Measurements from ENCODE around the gene OSBPL3.
A peak's percentile ranks its signal among the peaks of the same experiment; 100 is the strongest.

The OSBPL3 gene

DNA sequence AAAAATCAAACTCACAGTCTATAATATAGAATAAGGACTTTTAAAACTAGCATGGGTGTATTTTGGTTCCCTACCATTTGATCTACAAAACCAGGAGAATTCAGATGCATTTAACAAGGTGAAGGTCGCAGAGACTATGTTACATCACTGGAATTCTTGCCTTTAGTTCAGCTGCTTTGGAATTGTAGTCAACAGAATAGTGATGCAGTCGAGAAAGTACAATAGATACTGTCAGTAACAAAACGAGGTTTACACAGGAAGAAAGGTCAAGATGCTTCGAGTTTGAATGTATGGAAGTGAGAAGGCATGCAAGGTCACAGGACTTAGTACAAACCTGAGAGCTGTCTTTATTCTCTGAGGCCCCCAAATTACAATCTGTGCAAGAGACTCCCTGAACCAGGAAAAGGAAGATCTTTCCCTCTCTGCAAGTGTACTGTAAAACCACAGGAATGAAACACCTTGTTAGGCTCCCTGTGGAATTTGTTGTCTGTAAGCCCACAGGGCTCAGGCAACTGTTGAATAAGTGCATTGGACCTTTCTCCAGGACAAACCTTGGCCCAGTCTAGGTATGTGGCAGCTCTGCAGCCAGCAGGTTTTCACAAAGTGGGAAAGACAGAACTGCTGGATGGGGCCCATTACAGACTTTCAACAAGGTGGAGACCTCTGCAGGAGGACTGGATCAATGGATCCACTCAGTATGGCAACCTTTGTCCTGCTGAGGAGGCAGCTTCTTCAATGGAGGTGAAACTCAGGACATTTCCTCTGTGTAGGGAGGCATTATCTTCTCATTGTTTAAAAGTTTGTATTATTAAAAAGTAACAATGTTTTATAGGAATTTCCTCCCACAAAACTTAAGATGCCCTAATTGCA is 121.6 kb downstream of the OSBPL3 start:
- DNase-seq = no peak

DNA sequence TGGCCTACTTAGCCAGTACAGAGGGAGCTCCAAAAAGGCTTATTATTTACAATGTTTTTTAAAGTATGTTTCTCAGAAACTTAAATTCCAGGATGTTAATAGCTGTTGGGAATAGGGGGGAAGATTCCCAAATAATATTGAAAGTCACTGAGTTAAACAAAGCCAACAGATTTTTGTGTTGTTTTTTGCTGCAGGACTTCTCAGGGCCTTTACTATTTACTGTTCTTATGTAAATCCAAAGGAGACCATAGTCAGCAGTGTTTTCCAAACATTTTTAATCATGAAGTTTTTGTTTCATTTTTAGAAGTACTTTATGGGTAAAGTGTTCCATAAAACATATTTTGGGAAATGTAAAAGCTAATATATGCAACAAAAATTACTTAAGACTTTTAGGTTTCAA is 122.4 kb downstream of the OSBPL3 start:
- DNase-seq = no peak

DNA sequence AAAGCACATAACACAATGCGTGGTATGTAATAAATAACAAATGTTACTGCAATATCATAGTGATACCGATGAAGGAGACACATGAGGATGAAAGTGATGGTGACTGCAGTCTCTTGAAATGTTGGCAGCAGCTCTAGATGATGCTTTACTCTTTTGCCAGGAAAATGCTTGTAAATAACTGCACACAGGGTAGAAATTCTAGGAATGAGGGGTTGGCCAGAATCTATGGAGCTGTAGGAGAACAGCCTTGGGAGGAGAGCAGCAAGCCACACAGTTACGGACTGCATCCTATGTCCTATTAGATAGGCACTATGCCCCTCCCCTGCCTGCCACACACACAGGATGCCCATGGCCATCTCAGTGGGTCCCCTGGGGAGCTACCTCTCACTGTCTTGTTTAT is 125.1 kb downstream of the OSBPL3 start:
- DNase-seq = no peak

DNA sequence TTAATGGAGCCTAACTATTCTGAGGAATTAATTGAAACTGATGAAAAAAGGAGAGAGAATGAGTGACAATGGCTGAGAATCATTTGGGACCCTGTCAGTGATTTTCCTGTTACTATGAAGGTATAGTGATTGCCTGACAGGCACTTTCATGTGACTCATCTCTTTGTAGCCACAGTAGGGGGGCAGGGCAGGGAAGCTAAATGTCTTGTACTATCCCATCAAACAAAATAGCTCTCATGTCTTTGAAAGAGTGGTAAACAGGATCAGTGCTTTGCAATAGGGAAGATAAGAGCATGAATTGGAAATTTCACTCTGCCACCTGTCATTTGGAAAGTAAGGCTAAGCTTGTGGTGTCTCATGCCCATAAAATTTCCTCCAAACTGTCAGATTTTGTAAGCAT is 128.2 kb downstream of the OSBPL3 start:
- DNase-seq = no peak

DNA sequence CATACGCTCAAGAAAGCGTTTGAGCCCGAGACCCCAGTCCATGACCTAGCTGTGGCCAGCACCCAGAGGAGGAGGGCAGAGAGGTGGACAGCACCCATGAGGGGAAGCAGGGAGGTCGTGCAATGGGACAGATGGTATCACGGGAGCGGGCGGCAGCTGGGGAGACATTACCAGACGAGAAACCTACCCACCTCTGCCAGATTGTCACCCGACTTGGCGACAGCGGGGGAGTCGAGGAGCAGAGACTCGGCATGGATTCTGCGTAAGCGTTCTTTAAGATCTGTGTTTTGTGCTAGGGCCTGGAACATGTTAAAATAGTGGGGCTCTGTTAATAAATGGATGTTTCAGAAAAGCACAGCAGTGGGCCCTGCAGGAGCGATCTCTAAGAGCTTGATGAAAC is 131.1 kb downstream of the OSBPL3 start:
- no peak for DNase-seq

DNA sequence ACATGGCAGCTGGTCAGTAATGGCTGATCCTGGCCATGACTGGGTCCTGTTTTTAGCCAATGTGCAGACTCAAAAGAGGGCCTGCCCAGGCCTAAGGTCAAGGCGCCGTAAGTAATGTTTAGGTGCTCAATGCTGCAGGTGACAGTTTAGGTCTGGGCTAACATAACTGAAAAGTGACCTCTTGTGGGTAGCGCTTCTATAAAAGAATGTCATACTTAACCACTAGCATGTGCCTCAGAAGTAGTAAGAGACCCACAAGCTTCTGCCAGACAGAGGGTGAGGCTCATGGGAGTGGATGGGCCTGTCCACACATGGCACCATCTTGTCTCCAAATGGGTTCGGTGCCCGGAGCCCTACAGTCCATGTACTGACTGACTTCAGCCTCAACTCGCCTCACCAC is 132.2 kb downstream of the OSBPL3 start:
- DNase-seq = no peak

DNA sequence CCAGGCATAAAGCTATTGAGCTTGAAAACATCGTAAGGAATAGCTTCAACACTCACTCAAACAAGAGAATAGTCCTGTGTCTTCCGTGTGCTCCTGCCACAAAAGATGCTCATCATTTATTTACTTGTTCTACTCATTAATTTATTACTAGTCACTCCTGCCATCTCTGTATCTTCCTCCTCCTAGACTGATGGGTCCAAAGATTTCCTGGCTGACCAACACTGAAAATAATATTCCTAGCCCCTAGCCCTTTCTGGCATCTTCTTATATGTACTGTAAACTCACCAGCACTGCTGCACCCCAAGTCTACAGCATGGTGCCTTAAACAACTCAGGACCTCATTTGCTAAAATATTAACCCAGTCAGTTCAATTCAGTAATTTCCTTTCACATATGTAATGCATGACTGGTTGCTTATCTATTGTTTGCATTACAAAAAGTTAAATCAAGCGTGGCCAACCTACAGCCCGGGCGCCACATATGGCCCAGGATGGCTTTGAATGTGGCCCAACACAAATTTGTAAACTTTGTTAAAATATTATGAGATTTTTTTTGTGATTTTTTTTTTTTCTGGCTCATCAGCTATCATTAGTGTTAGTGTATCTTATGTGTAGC is 136.1 kb downstream of the OSBPL3 start:
- DNase-seq = no peak

DNA sequence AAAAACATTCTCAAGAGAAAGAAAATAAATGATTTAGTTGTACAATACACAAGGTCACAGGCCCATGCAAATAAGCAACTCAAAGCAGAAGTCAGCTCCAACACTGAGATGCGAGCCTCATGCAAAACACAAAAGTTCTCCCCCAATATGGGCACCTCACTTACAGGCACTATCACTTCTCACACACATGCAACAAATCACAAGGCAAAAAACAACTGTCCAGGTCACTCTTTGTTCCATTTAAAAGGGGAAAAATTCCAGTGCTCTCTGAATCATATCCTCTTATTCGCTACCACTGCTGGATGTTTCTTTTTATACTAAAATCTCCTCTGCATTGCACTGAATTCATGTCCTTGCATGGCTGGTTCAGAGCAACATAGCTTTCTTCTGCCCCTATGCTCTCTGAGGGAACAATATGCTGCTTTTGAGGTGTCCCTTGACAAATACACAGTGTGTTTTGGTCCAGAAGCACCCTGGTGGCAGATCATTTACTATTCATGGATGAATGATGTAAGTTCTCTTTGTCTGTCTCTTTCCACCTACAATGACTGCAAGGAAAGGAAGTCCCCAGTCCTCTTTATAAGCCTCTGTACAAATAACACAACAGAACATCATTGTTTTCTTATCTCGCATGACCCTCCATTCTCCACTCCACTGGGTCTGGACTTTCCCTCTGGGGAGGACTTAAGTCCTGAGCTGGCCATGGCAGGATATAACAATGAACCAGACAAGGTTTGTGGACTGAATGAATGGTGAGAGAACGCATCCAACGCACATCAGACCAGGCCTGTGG is 137.3 kb downstream of the OSBPL3 start:
- no peak for DNase-seq

DNA sequence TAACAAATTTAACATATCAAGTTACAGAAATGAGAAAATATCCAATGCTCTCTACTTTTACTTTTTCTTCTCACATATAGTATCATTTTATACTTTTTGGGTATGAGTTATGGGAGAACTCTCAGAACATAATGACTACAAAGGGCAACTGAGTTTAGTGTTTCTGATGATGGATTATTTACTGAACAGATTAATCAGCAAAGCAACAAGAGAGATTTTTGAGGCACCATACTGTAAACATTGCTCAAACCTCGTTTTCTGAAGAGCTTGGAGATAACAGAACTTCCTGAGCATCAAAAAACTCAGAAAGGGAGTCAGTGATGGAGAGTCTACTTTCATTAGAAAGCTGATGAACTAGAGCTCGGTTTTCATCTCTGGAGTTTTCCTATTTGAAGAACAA is 137.9 kb downstream of the OSBPL3 start:
- DNase-seq = no peak

DNA sequence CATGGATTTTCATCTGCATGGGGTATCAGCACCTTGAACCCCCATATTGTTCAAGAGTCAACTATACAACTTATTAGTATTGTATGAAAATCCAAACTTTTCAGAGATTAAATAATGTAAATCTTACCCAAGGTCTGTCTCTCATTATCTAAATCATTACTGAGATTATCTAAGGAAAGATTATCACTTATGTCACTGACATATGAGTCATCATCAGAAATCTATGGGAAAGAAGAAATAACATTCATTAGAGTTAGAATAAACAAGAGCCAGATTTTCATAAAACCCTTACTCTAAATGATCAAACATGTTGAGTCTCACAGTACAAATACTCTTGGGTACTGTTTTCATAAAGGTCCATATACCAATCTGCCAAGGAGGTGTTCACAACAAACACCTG is 139.4 kb downstream of the OSBPL3 start:
- no peak for DNase-seq

DNA sequence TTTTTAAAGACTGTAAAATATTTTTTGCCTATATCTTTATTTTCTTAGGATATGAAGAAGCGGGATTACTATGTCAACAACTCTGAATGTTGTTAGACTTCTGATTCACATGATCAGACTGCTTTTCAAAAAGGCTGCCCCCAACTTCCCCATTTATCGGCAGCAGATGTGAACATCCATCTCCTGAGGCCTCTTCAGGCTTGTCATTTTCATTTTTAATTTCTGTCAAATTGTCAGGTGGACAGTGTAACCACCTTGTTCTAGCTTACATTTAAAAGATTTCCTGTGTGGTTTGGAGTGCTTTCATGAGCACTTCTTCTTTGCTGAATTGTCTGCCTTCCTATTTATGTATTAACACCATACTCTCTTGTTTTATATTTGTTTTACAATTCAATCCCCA is 143.9 kb downstream of the OSBPL3 start:
- peak; percentile 40 for DNase-seq

DNA sequence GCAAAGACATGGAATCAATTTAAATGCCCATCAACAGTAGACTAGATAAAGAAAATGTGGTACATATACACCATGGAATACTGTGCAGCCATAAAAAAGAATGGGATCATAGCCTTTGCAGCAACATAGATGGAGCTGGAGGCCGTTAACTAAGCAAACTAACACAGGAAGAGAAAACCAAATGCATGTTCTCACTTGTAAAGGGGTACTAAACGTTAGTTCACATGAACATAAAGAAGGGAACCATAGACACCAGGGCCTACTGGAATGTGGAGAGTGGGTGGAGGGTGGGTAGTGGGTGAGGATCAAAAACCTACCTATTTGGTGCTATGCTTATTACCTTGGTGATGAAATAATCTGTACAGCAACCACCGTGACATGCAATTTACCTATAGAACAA is 144.3 kb downstream of the OSBPL3 start:
- DNase-seq = no peak

DNA sequence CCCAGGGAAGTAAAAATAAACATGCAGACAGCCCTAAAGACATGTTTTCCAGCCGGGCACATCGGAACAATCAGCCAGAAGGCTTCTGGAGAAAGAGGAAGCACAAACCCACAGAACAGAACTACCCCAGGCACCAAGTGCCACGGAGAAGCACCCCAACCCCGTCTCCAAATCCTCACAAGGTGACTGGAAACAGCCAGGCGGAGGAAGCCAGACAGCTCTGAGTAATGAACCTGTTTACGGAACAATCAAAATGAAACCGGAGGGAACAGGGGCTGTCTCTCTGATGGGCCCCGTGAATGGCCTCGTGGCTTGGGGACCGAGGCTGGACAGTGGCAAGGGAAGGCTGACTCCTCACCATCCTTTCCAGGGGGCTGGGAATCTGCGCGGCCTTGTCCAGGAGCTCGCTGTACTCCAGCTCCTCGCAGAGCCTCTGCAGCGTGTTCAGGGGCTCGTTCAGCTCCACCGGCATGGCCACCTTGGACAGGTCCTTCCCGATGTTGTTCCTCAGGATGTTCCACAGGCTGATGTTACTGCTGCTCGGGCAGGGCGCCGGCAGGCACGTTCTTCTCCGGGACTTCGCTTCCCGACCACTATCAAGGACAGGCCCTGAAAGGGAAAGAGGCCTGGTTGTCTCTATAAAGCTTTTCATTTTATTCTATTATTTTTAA is 145.7 kb downstream of the OSBPL3 start:
- DNase-seq = no peak

DNA sequence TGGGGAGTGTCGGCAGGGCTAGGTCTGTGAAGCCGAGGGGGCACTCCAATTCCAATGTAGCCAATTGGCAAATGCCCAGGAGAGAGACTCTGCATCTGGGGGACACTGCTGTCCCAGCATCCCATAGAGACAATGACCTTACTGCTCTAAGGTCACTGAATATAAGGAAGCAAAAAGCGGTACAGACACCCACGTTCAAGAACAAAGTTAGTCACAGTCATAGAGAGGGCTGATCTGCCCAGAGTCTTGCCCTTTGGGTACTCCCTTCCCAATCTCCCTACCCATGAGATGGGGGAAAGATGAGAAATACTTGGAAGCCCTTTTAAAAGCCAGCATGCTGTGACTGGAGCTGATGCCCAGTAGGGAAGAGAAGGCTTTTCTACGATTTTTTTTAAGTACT is 146.4 kb downstream of the OSBPL3 start:
- no peak for DNase-seq

DNA sequence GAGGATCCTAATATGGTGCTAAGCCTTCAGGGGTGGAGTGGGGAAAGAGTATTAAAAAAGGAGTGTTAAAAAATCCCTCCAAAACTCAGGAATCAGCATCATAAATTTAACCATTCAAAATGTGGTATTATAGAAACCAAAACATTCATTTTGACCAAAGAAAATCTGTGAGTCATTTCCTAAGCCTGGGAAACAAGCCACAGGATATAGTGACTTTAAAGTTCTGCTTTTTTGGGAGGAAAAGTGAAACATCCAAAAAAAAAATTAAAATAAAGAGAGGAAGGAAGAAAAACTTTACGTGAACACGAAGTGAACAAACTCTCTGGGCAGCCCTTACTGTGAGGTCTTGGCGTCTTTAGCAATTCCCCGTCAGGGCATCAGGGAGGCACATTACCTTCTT is 148.7 kb downstream of the OSBPL3 start:
- no peak for DNase-seq

DNA sequence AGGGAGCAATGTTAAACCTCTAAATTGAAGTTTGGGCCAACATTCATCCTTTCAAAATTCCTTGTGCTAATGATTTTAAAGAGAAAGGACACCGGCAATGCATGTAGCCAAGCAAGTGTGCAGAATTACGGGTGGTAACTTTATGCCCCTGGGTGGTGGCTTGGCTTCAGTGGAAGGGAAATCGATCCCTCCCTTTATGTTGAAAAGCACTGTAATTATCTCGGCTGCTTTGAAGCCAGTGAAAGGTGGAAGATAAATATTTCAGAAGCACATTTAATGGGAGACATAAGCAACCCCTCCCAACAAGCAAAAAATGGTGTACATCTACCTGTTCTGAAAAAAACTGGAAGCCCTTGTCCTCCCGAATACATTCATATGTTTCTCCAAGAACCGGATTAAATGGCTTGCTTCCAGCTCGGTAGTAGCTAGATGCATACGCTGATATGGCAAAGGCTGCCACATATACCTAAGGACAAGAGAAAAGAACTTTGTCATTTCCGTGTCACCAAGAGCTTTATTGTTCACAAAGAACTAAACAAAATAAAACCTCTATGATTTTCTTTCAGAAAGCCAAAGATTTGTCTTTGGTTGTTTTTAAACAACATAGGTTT is 149.4 kb downstream of the OSBPL3 start:
- DNase-seq = no peak

DNA sequence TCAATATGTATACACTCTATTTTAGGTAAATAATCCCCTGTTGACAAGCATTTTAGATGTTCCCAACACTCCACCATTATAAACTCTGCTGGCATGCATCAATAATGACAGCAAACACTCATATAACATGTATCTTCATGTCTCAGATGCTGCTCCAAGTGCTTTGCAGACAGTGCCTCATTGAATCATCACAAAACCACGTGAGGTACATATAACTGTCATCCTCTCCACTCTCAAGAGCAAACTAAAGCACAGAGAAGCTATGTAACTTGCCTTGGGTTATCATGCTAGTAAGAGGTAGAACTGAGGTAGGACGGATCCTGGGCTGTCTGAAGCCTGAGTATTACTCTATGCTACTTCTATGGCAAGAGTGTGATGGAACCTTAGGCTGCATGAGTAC is 150.2 kb downstream of the OSBPL3 start:
- DNase-seq = no peak

DNA sequence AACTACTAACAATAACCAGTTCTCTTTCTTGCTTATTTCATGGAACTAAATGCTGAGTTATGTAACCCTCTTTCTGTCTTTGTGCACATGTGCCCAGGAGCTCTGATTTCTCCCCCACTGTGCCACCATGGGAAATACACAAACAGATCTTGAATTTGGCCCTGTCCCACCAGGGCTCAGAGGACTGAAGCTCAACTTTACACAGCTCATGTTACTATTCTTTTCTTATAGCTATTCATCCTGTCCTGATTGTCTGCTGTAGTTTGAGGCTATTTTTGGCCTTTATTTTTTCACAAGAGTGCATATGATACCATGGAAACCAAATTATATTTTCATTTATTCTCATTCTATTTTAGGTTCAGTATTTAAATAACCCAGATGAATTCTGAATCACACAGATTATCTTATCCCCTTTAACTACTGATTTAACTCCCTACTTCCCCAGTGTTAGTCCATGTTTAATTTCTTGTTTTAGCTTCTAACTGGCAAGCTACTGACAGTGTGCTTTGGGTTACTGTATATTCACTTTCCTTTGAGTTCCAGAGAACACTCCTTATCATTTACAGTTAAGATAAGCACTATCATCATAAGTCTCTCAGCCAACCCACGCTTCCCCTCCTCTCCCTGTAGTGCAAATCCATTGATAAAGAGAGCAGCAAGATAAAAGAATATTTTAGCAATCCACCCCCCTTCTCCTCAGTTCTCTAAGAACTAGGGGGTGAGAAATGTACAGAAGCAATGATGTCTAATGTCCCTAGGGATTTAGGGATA is 150.9 kb downstream of the OSBPL3 start:
- DNase-seq = no peak

DNA sequence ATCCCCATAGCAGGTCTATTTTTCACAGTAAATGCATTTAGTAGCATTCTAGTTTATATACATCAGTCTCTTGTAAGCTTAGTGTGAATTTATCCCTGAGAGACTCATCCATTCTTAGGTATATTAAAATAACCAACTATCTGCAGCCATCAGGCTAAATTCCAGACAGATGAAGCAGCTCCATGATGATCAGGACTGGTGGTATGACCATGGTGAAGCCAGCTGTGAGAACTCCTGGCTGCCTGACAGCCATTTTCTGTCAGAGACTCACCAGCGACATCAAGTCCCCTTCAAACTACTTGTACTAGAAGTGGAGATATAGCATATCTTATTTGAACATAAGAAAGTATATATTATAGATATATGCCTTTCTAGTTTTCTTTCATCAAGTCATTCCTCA is 152.4 kb downstream of the OSBPL3 start:
- DNase-seq = no peak

DNA sequence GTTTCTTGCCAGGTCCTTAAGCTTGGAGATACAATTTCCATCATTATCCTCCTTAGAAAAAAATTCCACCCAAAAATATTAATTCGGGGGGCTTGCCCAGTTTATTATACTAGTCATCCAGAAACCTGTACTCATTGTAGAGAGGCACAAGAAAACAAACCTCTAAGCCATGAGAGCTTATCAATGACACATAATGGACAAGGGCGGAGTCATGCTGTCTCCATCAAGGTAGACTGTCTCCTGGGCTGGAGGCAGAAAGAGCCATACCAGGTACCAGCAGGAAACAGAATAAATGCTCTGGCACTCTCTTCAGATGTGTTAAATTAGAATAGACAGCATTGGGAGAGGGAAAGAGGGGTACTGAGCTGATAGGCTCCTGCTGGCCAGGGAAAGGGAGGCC is 153.0 kb downstream of the OSBPL3 start:
- DNase-seq = no peak

DNA sequence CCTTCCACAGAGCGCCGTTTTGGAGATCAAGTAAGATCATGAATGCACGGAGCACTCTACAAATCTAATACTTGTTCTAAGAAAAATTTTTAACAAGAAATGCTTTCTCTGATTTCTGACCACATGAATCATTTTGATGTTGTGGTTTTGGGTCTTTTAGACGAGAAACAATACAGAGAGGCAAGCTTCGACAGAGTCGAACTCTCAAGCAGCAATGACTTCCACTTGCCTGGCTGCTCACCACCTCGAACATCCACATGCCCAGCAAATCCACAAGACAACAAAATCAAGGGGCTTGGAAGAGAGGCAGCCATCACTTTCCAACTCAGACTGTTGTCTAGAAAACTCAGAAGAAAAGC is 153.3 kb downstream of the OSBPL3 start:
- DNase-seq = peak; percentile 39

Measured in CD4-positive, alpha-beta T cell treated with Interleukin-17A for 1 hour (primary cell).